GM12874 (cell line): ENCODE data around the gene EDC3.

Source experiments
- TF ChIP-seq, protein P1 (sequence below): IDR thresholded peaks from 2 replicates; pipeline ENCODE4 v1.5.1; 2011; ENCODE audit warnings: low read depth, mild to moderate bottlenecking, control low read depth, low read length, moderate library complexity; ENCODE audit not compliant: insufficient read depth

EDC3 gene

DNA sequence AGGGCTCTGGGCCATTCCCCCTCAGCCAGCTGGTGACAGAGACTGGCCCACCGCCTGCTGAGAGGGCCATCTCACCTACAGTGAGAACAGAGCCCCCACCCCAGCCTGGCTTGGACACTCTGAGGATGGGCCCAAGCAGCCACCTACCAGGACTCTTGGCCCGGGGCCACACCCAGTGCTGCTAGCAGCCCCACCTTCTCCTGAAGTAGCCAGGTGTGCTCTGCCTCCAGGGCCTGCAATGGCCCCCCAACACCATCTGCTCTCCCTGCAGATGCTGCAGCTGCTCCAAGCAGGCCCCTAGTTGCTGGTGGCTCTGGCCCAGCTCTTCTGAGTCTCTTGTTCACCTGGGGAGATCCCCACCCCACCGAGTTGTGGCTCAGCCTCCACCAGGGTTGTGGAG, 87.0 kb downstream of the EDC3 start:
- TF ChIP-seq, protein P1, sequence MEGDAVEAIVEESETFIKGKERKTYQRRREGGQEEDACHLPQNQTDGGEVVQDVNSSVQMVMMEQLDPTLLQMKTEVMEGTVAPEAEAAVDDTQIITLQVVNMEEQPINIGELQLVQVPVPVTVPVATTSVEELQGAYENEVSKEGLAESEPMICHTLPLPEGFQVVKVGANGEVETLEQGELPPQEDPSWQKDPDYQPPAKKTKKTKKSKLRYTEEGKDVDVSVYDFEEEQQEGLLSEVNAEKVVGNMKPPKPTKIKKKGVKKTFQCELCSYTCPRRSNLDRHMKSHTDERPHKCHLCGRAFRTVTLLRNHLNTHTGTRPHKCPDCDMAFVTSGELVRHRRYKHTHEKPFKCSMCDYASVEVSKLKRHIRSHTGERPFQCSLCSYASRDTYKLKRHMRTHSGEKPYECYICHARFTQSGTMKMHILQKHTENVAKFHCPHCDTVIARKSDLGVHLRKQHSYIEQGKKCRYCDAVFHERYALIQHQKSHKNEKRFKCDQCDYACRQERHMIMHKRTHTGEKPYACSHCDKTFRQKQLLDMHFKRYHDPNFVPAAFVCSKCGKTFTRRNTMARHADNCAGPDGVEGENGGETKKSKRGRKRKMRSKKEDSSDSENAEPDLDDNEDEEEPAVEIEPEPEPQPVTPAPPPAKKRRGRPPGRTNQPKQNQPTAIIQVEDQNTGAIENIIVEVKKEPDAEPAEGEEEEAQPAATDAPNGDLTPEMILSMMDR = no peak

DNA sequence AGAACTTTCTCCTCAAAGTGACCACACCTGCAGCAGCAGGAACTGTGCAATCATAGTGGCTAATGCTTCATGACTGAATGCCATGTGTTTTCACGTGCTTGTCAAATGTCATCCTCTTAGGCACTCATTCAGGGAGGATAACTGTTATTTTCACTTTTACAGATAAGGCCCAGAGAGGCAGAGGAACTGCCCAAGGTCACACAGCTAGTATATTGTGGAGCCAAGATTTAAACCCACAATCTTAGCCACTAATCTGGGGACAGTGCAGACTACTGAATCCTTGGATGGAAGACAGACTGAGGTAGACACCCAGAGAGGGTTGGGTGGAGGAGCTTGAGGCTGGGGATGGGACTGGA, 90.1 kb downstream of the EDC3 start:
- TF ChIP-seq, protein P1 = no peak

DNA sequence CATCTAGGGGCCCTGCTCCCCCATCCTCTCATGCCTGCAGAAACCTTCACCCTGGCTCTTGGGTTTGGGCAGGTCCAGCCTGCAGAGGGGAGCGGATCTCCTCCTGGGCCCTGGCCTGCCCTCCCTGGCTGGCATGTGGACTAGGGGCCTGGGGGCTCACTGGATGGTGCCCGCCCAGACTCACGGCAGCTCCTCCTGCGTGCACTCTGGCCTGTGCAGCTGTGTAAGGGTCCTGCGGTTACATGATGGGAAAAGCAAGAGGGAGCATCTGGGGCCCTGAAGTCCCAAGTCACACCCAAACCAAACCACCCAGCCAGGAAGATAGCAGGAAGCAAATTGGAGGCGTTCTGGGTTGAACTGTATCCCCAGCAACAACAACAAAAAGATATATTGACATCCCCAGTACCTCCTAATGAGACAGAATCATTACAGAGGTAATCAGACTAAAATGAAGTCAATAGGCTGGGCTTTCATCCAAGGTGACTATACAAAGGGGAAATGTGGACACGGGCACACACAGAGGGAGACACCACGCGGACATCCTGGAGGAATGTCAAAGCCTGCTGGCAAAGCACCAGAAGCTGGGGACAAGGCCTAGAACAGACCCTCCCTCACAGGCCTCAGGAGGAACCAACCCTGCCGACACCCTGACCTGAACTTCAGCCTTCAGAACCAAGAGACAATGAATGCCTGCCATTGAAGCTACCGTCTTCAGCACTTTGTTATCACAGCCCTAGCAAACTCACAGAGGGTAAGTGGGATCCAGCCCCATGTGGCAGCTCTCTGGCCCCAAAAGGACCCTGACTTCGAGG, 90.6 kb downstream of the EDC3 start:
- TF ChIP-seq, protein P1 = no peak

DNA sequence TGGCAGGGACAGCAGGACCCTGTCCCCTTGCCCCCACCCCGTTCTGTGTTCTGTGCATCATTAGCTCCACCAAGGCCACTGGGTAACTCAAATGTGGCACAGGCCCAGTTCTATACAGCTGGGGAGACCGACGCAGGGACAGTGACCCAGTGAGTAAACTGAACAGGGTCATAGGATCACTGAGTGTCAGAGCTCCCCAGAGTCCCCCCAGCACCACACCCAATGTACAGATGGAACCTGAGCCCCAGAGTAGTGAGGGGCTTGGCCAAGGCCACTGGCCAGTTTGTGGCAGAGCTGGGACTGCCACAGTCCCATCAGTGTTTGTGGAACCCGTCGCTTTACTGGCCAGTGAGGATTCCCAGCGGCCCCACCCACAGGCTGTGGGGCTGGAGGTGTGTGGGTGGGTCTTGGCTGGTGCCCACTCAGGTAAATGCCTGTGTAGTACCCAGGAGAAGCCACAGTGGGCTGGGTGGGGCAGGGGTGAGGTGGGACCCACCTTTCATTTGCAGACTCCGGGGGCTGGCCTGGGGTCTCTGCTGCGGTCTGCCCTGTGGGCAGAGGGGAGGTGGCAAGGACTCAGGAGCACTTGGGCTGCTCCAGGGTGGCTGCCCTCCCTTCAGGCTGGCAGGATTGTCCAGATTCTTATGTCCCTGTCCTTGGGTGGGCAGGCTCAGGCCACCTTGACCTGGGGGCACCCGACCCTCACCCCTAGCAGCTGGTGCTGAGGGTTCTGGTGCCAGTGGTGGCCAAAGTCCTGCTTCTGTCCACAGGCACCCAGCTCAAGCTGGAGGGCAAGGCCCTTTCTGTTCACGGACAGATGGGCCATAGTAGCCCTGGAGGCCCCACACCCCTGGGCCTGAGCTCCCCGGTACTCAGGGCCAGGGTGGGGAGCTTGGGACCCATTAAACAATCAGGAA, 91.8 kb downstream of the EDC3 start:
- TF ChIP-seq, protein P1 = no peak

DNA sequence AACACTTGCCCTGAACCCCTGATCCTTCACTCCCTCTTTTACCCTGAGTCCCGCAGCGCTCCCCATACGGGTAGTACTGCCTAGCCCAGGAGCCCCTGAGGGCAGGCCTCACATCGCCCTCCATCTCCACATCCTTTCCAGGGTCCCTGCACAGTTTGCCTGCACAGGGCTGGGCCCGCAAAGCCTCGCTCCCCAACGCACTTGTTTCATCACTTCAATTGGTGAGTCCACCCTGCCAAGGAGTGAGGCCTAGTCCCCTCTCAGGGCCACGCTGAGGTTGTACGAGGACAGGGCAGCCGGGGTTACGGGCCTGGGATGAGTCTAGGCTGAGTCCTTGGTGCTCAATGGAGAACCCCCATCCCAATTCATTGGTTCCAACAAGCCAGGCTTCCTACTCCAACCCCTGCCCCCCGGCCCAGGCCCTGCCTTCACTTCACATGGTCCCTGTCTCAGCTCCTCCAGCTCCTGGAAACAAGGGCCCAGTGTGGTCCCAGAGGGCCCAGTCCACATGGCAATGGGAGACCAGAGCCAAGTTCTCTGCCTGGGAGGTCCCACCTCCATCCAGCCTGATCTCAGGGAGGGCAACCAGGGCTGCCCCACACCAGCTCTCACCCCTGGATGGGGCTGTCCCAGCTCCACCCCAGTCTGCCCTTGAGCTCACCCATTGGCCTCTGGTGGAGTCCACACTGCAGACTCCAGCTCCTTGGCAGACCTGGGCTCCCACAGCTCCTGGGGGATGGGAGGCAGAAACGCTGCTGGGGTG, 92.6 kb downstream of the EDC3 start:
- TF ChIP-seq, protein P1 = no peak

DNA sequence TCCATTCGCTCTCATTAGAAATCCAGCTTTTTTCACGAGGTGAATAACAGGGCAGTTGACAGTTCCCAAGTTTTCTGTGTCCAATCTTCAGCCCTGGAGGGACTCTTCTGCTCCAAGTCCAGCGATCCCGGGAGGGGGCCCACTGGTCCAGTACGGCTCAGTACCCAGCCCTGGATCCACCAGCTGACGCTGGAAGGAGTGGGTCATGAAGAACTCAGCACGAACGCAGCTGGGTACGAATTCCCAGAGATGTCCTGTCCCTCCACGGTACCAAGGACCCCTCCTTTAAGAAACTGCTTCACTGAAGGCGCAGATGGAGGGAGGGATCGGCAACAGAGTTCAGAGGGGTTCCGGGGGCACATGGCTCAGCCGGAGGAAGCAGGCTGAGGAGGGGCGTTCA, 96.7 kb downstream of the EDC3 start:
- TF ChIP-seq, protein P1 = no peak

DNA sequence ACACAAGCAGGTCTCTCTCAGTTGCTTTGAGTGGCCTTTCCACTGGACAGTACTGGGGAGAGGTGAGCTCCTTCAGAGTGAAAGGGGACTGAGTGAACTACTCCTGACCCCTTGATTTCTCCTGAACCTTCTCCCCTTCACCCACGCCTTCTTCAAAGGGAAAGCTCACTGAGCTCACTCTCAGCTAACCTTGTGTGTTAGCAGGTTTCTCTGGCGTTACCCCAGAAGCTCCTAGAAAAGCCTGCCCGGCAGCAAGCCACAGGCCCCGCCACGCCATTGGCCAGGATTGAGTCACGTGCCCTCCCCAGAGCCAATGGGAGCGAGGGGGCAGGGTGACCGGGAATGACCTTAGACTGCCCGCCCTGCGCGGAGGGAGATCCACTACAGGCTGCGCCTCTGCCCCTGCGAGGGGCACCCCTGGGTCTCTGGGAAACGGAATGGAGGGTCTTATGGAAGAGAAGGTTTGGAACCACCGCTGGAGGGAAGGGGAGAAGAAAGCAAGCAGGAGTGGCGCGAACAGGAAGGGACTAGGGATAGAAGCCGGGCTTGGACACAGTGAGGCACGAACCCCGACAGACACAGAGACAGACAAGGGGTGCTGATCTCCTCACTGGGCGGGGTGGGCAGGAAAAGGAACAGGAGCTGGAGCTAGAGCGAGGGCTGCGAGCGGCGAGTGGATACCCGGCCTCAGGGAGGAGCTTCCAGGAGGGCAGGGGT, 97.5 kb downstream of the EDC3 start:
- TF ChIP-seq, protein P1 = no peak
